Heart right ventricle (tissue), 16 donors: ENCODE data around the gene PHF19. TPM values are rescaled to one million over a fixed set of nuclear protein-coding genes. Genes with fewer than 3 reads are reported as not detected.

Source experiments
- ATAC-seq, 8 donors: fragments of 200-7000 bp; cut with Tn5 transposase; one replicate each; pipeline ENCODE4 v1.9.1; 2020; ENCODE audit warnings: mild to moderate bottlenecking in 8 of 8, moderate library complexity in 8 of 8, moderate number of reproducible peaks in 1 of 8
- DNase-seq, 2 donors: peaks; one replicate each; pipeline ENCODE4 v3.0.0-alpha.2; 2020
- H3K27ac ChIP-seq, 10 donors: fragments of 200-600 bp; sonication (generic) in 2 of 10; one replicate each; pipeline versions ENCODE4 v1.5.0 to v1.8.0; 2020 to 2022; ENCODE audit warnings: mild to moderate bottlenecking in 3 of 10
- H3K27me3 ChIP-seq, 7 donors: fragments of 200-600 bp; one replicate each; pipeline ENCODE4 v1.8.0; 2021 to 2022; ENCODE audit warnings: mild to moderate bottlenecking in 2 of 7
- H3K36me3 ChIP-seq, 9 donors: fragments of 200-600 bp; sonication (generic) in 1 of 9; one replicate each; pipeline versions ENCODE4 v1.5.0 to v1.8.0; 2020 to 2022; ENCODE audit warnings: mild to moderate bottlenecking in 2 of 9
- H3K4me1 ChIP-seq, 9 donors: fragments of 200-600 bp; sonication (generic) in 1 of 9; one replicate each; pipeline versions ENCODE4 v1.5.0 to v1.8.0; 2020 to 2022; ENCODE audit warnings: mild to moderate bottlenecking in 4 of 9
- H3K4me3 ChIP-seq, 10 donors: fragments of 200-600 bp; sonication (generic) in 2 of 10; one replicate each; pipeline versions ENCODE4 v1.5.0 to v1.8.0; 2020 to 2022; ENCODE audit warnings: mild to moderate bottlenecking in 7 of 10, moderate library complexity in 2 of 10
- H3K9me3 ChIP-seq, 11 donors: fragments of 200-600 bp in 10 of 11; sonication (generic) in 2 of 11; one replicate each; pipeline versions ENCODE4 v1.5.0 to v1.8.0; 2013 to 2022; ENCODE audit warnings: mild to moderate bottlenecking in 2 of 11, control low read depth in 1 of 11, moderate library complexity in 1 of 11
- CTCF ChIP-seq, 9 donors: fragments of 200-600 bp; sonication (generic) in 2 of 9; IDR thresholded peaks; one replicate each; pipeline versions ENCODE4 v1.5.0 to v1.8.0; 2021 to 2022; ENCODE audit warnings: antibody characterized with exemption in 9 of 9, mild to moderate bottlenecking in 5 of 9, moderate library complexity in 1 of 9
- WGBS, 2 donors: extraction: QIAGEN DNeasy Blood & Tissue Kit; methylation state at CpG; one replicate each; pipeline ENCODE4 v1.1.7; 2013; ENCODE audit warnings: inconsistent platforms in 1 of 2; 5-methylcytosine and 5-hydroxymethylcytosine counted together
- intact Hi-C, 10 donors: fragments of 100-400 bp; cut with DNase I; formaldehyde crosslinking; loops; one replicate each; pipeline versions ENCODE4 v1.11.1 to v1.14.2; 2022
- polyA plus RNA-seq, 2 donors: library from polyadenylated mRNA; stranded (reverse); fragments of 200-250 nt; gene quantifications; one replicate each; pipeline ENCODE4 v1.2.3, GENCODE V29; 2013
- total RNA-seq, 10 donors: library from RNA; stranded (reverse); fragmentation: NEBNext Ultra II Directional in 3 of 10; extraction: Animal tissue kit (Norgen Biotek cat#: 25700) in 3 of 10; gene quantifications; one replicate each; pipeline versions ENCODE4 v1.2.1 to v1.2.4, GENCODE V29; 2021 to 2023
- donor health status: Arrhythmogenic right ventricular cardiomyopathy.
- donor health status: ischemic (EF 13 %, LVEDD 7.1; RV severe dilation, severe dysfunction).
- donor health status: healthy with polysubstance abuse.
- donor health status: DM: no; HTN: yes; CAD: no.
- donor health status: DM: no; HTN: no; CAD: no.
- donor health status: ischemic (EF 25% LVEDD 6.9; RV normal size, moderate dysfunction).
- donor health status: ischemic (EF 25% LVEDD 5.7; RV mildly dilated, moderate dysfunction).
- donor health status: healthy.
- donor health status: DM: yes; HTN: yes; CAD: no.
- donor health status: Ischemic cardiomyopathy.
- donor health status: ischemic (EF 35%, LVEDD 5.7; RV mildly dilated, moderate dysfunction).
- donor health status: nonischemic (EF 11% LVEDD 7.7; RV severe dilation, severe dysfunction).
- donor health status: DM: yes; HTN: yes; CAD: no.
- donor health status: PGD.
- donor health status: ischemic (EF 29% LVEDD 5.4; RV normal size, mild dysfunction).
- donor health status: nonischemic (EF 23%, LVEDD 6.1; RV moderate dilation, normal function).

Gene PHF19
- total and polyA plus RNA-seq, 12 donors: 9.2 to 24.0 (median 12.8) TPM

GRCh38 chr9:120874226-120875194, 2.5 kb downstream of the PHF19 start:
- H3K9me3 ChIP-seq: no peaks in the 10 kb centered on the region
- peak overlapping the region in 1 of 10 donors; percentile 91 for H3K27ac ChIP-seq
- no peak for TF ChIP-seq CTCF (IDR thresholded peaks at IDR 0.05)
- H3K36me3 ChIP-seq: peaks cover 0 to 50% (median 0%) of the 10 kb centered on the region in 9 donors
- 87 to 91% methylated on average over 10 of the region's 10 CpGs for WGBS, 2 donors
- H3K4me1 ChIP-seq: peaks cover 0 to 25% (median 9%) of the 10 kb centered on the region in 9 donors
- ATAC-seq (no peak), DNase-seq (no peak)
- no peaks in the 10 kb centered on the region for H3K27me3 ChIP-seq
- intact Hi-C loops: loop anchor here in 5 of 10 donors (2.0 to 10.0 kb wide), 5 partner anchors 53 to 200 kb away; partner anchors contain the start of genes CNTRL (in 1 of the 5) and TRAF1 (in 1 of the 5)
- no peak overlapping the region for H3K4me3 ChIP-seq

GRCh38 chr9:120873512-120873911, 3.5 kb downstream of the PHF19 start:
- 83 to 87% methylated on average over 4 of the region's 4 CpGs for WGBS, 2 donors
- Histone ChIP-seq H3K36me3 (peaks cover 0 to 52% (median 0%) of the 10 kb centered on the region in 9 donors), H3K27me3 (no peaks in the 10 kb centered on the region), H3K27ac (no peak overlapping the region), H3K4me3 (no peak overlapping the region), H3K4me1 (peaks cover 0 to 30% (median 13%) of the 10 kb centered on the region in 9 donors), H3K9me3 (no peaks in the 10 kb centered on the region)
- DNase-seq (no peak), ATAC-seq (no peak)
- no peak for TF ChIP-seq CTCF (IDR thresholded peaks at IDR 0.05)
- intact Hi-C loops: loop anchor here in 2 of 10 donors (10.0 kb wide), 2 partner anchors 61 to 201 kb away; partner anchors contain the start of gene CNTRL (in 1 of the 2)

DNA sequence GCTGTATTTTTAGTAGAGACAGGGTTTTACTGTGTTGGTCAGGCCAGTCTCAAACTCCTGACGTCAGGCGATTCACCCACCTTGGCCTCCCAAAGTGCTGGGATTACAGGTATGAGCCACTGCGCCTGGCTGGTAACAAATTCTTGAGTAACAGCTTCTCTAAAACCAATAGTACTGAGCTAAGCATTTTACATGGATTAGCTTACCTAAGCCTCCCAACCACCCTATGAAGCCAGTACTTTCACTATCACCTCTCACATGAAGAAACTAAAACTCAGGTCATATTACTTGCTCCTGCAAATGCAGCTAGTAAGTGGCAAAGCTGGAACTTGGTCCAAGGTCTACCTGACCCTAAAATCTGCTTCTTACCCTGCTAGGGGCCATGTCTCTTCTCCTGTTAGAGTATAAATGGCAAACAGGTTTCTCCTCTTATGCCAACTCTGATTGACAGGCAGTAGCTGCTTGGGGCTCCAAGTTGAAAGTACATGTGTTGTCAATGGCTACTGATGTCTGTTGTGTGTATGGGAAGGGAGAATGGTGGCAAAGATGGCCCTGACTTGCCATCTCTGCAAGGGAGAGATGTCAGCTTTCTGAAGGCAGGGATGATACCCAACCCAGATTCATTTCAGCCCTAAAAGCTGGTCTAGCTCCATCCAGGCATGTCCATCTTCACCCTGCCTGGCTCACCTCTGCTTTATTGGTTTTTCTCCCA, 4.0 kb downstream of the PHF19 start:
- Histone ChIP-seq H3K4me3 (no peak overlapping the region), H3K27me3 (no peaks in the 10 kb centered on the region), H3K9me3 (no peaks in the 10 kb centered on the region), H3K27ac (no peak overlapping the region), H3K36me3 (peaks cover 0 to 52% (median 0%) of the 10 kb centered on the region in 9 donors), H3K4me1 (peaks cover 0 to 31% (median 18%) of the 10 kb centered on the region in 9 donors)
- DNase-seq: no peak
- intact Hi-C loops: loop anchor here in 2 of 10 donors (10.0 kb wide), 2 partner anchors 62 to 202 kb away; partner anchors contain the start of gene CNTRL (in 1 of the 2)
- 96% methylated on average over 3 of the region's 3 CpGs for WGBS, 2 donors
- TF ChIP-seq CTCF (IDR thresholded peaks at IDR 0.05): no peak
- no peak for ATAC-seq

DNA sequence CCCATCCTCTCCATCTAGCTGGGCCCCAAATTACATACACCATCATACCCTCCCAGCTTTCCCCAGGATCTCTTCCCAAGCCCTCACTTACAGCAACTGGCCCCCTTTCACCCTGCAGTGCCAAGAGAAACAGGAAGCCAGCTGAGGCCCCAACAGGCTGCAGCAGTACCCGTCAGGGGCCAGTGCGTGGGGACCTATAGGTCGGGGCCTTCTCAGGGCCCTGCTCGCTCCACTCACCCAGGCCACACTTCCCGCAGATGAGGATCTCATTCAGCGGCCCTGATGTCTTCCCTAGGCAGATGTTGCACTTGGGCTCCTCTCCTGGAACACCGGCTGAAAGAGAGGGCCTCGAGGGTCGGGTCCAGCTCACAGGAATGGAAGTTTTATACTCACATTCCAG, 6.8 kb downstream of the PHF19 start:
- peaks cover 0 to 20% (median 9%) of the 10 kb centered on the region in 9 donors for H3K4me1 ChIP-seq
- no peaks in the 10 kb centered on the region for H3K27me3 ChIP-seq
- ATAC-seq: no peak
- no peaks in the 10 kb centered on the region for H3K9me3 ChIP-seq
- no peak for TF ChIP-seq CTCF (IDR thresholded peaks at IDR 0.05)
- no peak overlapping the region for H3K4me3 ChIP-seq
- peak overlapping the region in 1 of 10 donors; percentile 89 for H3K27ac ChIP-seq
- H3K36me3 ChIP-seq: peaks cover 0 to 74% (median 0%) of the 10 kb centered on the region in 9 donors
- 89 to 90% methylated on average over 9 of the region's 9 CpGs for WGBS, 2 donors
- intact Hi-C loops: loop anchor here in 2 of 10 donors (10.0 kb wide), 2 partner anchors 65 to 205 kb away; partner anchors contain the start of gene CNTRL (in 1 of the 2)
- DNase-seq: no peak
